GM23338 (cell line): ENCODE data around the gene DNAJC16. TPM values are rescaled to one million over a fixed set of nuclear protein-coding genes. Genes with fewer than 3 reads are reported as not detected.

Experiments
- ATAC-seq: fragments of 200-7000 bp; cut with Tn5 transposase; 3 replicates; pipeline ENCODE4 v1.9.1; 2020
- DNase-seq: peaks from one replicate; pipeline ENCODE4 v3.0.0-alpha.2; 2015; ENCODE audit warnings: low spot score
- H2AFZ ChIP-seq: fragments of 200-600 bp; sonication (generic); 2 replicates; pipeline ENCODE4 v1.8.0; 2016; ENCODE audit warnings: antibody characterized with exemption, mild to moderate bottlenecking, moderate library complexity
- H3F3A ChIP-seq: fragments of 200-600 bp; sonication (generic); replicated peaks from 2 replicates; pipeline ENCODE4 v1.8.0; 2017; ENCODE audit warnings: antibody characterized with exemption, mixed run types, low read depth
- H3K27ac ChIP-seq: fragments of 200-600 bp; sonication (generic); 2 replicates; pipeline ENCODE4 v1.6.1; 2016; ENCODE audit warnings: low read depth
- H3K27me3 ChIP-seq: fragments of 200-600 bp; sonication (generic); 2 replicates; pipeline ENCODE4 v1.8.0; 2016; ENCODE audit warnings: mild to moderate bottlenecking, mixed run types, moderate library complexity; ENCODE audit not compliant: insufficient read depth
- H3K36me3 ChIP-seq: fragments of 200-600 bp; sonication (generic); 2 replicates; pipeline ENCODE4 v1.8.0; 2016; ENCODE audit warnings: mild to moderate bottlenecking; ENCODE audit not compliant: insufficient read depth
- H3K4me1 ChIP-seq: fragments of 200-600 bp; sonication (generic); 2 replicates; pipeline ENCODE4 v1.8.0; 2016; ENCODE audit warnings: mild to moderate bottlenecking, moderate library complexity; ENCODE audit not compliant: insufficient read depth
- H3K4me2 ChIP-seq: fragments of 200-600 bp; sonication (generic); 2 replicates; pipeline ENCODE4 v1.7.1; 2017; ENCODE audit warnings: mixed run types
- H3K4me3 ChIP-seq: fragments of 200-600 bp; sonication (generic); 2 replicates; pipeline ENCODE4 v1.6.1; 2016; ENCODE audit warnings: mixed run types
- H3K79me2 ChIP-seq: fragments of 200-600 bp; sonication (generic); replicated peaks from 2 replicates; pipeline ENCODE4 v1.8.0; 2017; ENCODE audit warnings: mild to moderate bottlenecking; ENCODE audit not compliant: insufficient read depth
- H3K9me2 ChIP-seq: fragments of 200-600 bp; sonication (generic); 2 replicates; pipeline ENCODE4 v1.8.0; 2017; ENCODE audit not compliant: insufficient read depth
- H4K20me1 ChIP-seq: fragments of 200-600 bp; sonication (generic); replicated peaks from 2 replicates; pipeline ENCODE4 v1.8.0; 2017; ENCODE audit warnings: mild to moderate bottlenecking; ENCODE audit not compliant: insufficient read depth
- H3K27ac Mint-ChIP-seq: 2 replicates; pipeline ENCODE4 v1.8.0; 2020; ENCODE audit warnings: inconsistent platforms, mild to moderate bottlenecking, moderate library complexity, mixed read lengths
- H3K27me3 Mint-ChIP-seq: 3 replicates; pipeline ENCODE4 v1.8.0; 2022; ENCODE audit warnings: low read depth, mild to moderate bottlenecking, moderate library complexity, mixed read lengths, inconsistent platforms; ENCODE audit not compliant: insufficient read depth, poor library complexity
- H3K36me3 Mint-ChIP-seq: 3 replicates; pipeline ENCODE4 v1.8.0; 2021; ENCODE audit warnings: low read depth, mild to moderate bottlenecking, inconsistent platforms, moderate library complexity, mixed read lengths
- H3K4me1 Mint-ChIP-seq: 3 replicates; pipeline ENCODE4 v1.8.0; 2020; ENCODE audit warnings: mild to moderate bottlenecking, inconsistent platforms, mixed read lengths
- H3K4me3 Mint-ChIP-seq: 3 replicates; pipeline ENCODE4 v1.8.0; 2021; ENCODE audit warnings: moderate library complexity, mild to moderate bottlenecking, inconsistent platforms, mixed read lengths
- H3K9me3 Mint-ChIP-seq: 3 replicates; pipeline ENCODE4 v1.8.0; 2020; ENCODE audit warnings: moderate library complexity, mild to moderate bottlenecking, inconsistent platforms, mixed read lengths
- CREB1 ChIP-seq: fragments of 250-450 bp; sonication (Bioruptor Pico); IDR thresholded peaks from 2 replicates; pipeline ENCODE4 v1.5.0; 2020; ENCODE audit warnings: low read depth, mild to moderate bottlenecking, moderate library complexity
- CTCF ChIP-seq, 2 experiments: fragments of 200-600 bp in 1 of 2; sonication (generic) in 1 of 2; conservative IDR thresholded peaks; 2 replicates each; pipeline versions ENCODE4 v1.5.1 to v1.6.1; 2016 to 2017; ENCODE audit warnings: antibody characterized with exemption in 2 of 2, low read depth in 2 of 2, mild to moderate bottlenecking in 2 of 2, moderate library complexity in 1 of 2
- EZH2 ChIP-seq: fragments of 200-600 bp; sonication (generic); IDR thresholded peaks from one replicate; pipeline ENCODE4 v1.8.0; 2017; ENCODE audit warnings: antibody characterized with exemption, mild to moderate bottlenecking, low read depth; ENCODE audit not compliant: unreplicated experiment
- EZH2phosphoT487 ChIP-seq: fragments of 200-600 bp; sonication (generic); IDR thresholded peaks from one replicate; pipeline ENCODE4 v1.8.1; 2018; ENCODE audit warnings: antibody characterized with exemption; ENCODE audit not compliant: unreplicated experiment
- JUNB ChIP-seq: IDR thresholded peaks from one replicate; pipeline ENCODE4 v1.6.1; 2016; ENCODE audit warnings: antibody characterized with exemption; ENCODE audit not compliant: unreplicated experiment
- NANOG ChIP-seq: IDR thresholded peaks from 2 replicates; pipeline ENCODE4 v1.6.1; 2016; ENCODE audit warnings: antibody characterized with exemption, borderline replicate concordance
- POLR2AphosphoS5 ChIP-seq: IDR thresholded peaks from 2 replicates; pipeline ENCODE4 v1.6.1; 2016; ENCODE audit warnings: antibody characterized with exemption, low read depth
- REST ChIP-seq: IDR thresholded peaks from one replicate; pipeline ENCODE4 v1.6.1; 2018; ENCODE audit warnings: antibody characterized with exemption; ENCODE audit not compliant: unreplicated experiment
- STAT1 ChIP-seq: IDR thresholded peaks from one replicate; pipeline ENCODE4 v1.6.1; 2016; ENCODE audit warnings: antibody characterized with exemption; ENCODE audit not compliant: unreplicated experiment
- ZNF114 ChIP-seq: fragments of 250-450 bp; sonication (Bioruptor Pico); IDR thresholded peaks from 2 replicates; pipeline ENCODE4 v1.5.0; 2020; ENCODE audit warnings: mild to moderate bottlenecking, moderate library complexity
- ZNF331 ChIP-seq: fragments of 250-450 bp; sonication (Bioruptor Pico); IDR thresholded peaks from 2 replicates; pipeline ENCODE4 v1.5.0; 2020; ENCODE audit warnings: low read depth, mild to moderate bottlenecking, moderate library complexity
- polyA plus RNA-seq: library from polyadenylated mRNA; unstranded; fragments of >200 nt; fragmentation: Nextera tagmentation; extraction: Ambion mirVana; gene quantifications from 2 replicates; pipeline ENCODE4 v1.2.1, GENCODE V29; 2016
- total RNA-seq: library from RNA; depleted of rRNA; stranded (reverse); fragments of >200 nt; shearing (Covaris generic); gene quantifications from 2 replicates; pipeline ENCODE4 v1.2.3, GENCODE V29; 2014
- TF ChIP-seq, protein P1 (sequence below): IDR thresholded peaks from 2 replicates; pipeline ENCODE4 v1.6.1; 2016; ENCODE audit warnings: antibody characterized with exemption

DNAJC16 gene
- total and polyA plus RNA-seq, 2 experiments from 2014 or later, result 6.3 to 18.0 TPM

GRCh38 chr1:15618077-15618654 lies 91.5 kb downstream of the DNAJC16 start:
- ATAC-seq (no peak), DNase-seq (peak; percentile 57)
- H3K27me3 Mint-ChIP-seq, result peaks cover 13% of the 10 kb centered on the region
- no peaks in the 10 kb centered on the region for H3K9me3 Mint-ChIP-seq
- Histone ChIP-seq H3K4me3 (peak overlapping the region; percentile 98), H3K79me2 (peaks cover 57% of the 10 kb centered on the region), H2AFZ (peak overlapping the region; percentile 49; the same call in 1 of the 2 replicates), H3K4me1 (peaks cover 17% of the 10 kb centered on the region; the same call in 1 of the 2 replicates), H3F3A (peaks cover 4% of the 10 kb centered on the region; the same call in 1 of the 2 replicates), H3K27ac (peak overlapping the region; percentile 17), H3K4me2 (peak overlapping the region; percentile 91), H4K20me1 (peaks cover 27% of the 10 kb centered on the region), H3K36me3 (peaks cover 5% of the 10 kb centered on the region; the same call in 1 of the 2 replicates), H3K27me3 (no peaks in the 10 kb centered on the region), H3K9me2 (no peaks in the 10 kb centered on the region; the same call in 1 of the 2 replicates)
- H3K4me3 Mint-ChIP-seq, result peak overlapping the region; percentile 98
- peaks cover 8% of the 10 kb centered on the region; the same call in 2 of the 3 replicates for H3K36me3 Mint-ChIP-seq
- no peak for TF ChIP-seq ZNF114 (CRISPR knock-in tag)
- H3K4me1 Mint-ChIP-seq, result peaks cover 23% of the 10 kb centered on the region
- H3K27ac Mint-ChIP-seq, result peak overlapping the region; percentile 94

DNA sequence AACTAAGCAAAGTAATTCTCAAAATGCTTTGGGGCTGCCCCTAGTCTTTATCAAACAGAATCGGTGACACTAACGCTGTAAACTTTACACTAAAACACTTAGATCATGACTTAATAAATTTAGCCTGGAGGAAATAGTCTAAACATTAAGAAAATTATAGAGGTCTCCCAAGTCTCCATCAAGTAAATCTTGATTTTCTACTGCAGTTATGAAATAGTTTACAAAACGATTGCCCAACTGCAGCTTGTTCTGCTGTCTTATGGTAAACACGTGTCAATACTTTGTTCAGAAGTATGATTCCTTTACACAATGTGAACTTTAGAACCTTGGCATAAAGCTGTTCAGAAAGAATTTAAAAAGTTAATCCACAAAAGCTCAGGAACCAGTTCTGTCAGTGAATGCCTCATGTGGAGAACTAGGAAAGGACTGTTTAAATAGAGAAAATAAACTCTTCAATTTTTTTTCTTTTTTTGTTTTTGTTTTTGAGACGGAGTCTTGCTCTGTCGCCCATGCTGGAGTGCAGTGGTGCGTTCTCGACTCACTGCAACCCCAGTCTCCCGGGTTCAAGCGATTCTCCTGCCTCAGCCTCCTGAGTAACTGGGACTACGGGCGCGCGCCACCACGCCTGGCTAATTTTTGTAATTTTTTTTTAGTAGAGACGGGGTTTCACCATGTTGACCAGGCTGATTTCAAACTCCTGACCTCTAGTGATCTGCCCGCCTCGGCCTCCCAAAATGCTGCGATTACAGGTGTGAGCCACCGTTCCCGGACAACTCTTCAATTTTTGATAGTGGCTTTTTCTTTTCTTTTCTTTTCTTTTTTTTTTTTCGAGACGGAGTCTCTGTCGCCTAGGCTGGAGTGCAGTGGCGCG lies 92.2 kb downstream of the DNAJC16 start:
- Histone ChIP-seq H3K4me2 (peak overlapping the region; percentile 91), H3K4me1 (peaks cover 17% of the 10 kb centered on the region; the same call in 1 of the 2 replicates), H3K4me3 (peak overlapping the region; percentile 98), H4K20me1 (peaks cover 33% of the 10 kb centered on the region), H3K27me3 (no peaks in the 10 kb centered on the region), H3F3A (peaks cover 4% of the 10 kb centered on the region; the same call in 1 of the 2 replicates), H3K9me2 (no peaks in the 10 kb centered on the region; the same call in 1 of the 2 replicates), H3K36me3 (peaks cover 5% of the 10 kb centered on the region; the same call in 1 of the 2 replicates), H2AFZ (no peak overlapping the region), H3K79me2 (peaks cover 64% of the 10 kb centered on the region), H3K27ac (peak overlapping the region; percentile 17; the same call in 1 of the 2 replicates)
- Mint-ChIP-seq H3K27me3 (peaks cover 13% of the 10 kb centered on the region), H3K4me3 (peak overlapping the region; percentile 98), H3K36me3 (peaks cover 8% of the 10 kb centered on the region; the same call in 2 of the 3 replicates), H3K27ac (peak overlapping the region; percentile 94), H3K4me1 (peaks cover 23% of the 10 kb centered on the region), H3K9me3 (no peaks in the 10 kb centered on the region)
- DNase-seq, result no peak
- ATAC-seq, result no peak
- TF ChIP-seq EZH2 (no peak), CTCF (conservative IDR thresholded peaks at IDR 0.05; ENCODE audit: low read depth in 2 of 2) (no peak), REST (no peak), ZNF114 (CRISPR knock-in tag) (no peak), EZH2phosphoT487 (no peak), STAT1 (no peak), JUNB (no peak), POLR2AphosphoS5 (no peak), ZNF331 (CRISPR knock-in tag) (no peak), NANOG (no peak), CREB1 (CRISPR knock-in tag) (no peak)
- TF ChIP-seq, protein P1, sequence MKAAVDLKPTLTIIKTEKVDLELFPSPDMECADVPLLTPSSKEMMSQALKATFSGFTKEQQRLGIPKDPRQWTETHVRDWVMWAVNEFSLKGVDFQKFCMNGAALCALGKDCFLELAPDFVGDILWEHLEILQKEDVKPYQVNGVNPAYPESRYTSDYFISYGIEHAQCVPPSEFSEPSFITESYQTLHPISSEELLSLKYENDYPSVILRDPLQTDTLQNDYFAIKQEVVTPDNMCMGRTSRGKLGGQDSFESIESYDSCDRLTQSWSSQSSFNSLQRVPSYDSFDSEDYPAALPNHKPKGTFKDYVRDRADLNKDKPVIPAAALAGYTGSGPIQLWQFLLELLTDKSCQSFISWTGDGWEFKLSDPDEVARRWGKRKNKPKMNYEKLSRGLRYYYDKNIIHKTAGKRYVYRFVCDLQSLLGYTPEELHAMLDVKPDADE, result no peak
